ENCODE measurements around the gene NFATC4. TPM values are rescaled to one million over a fixed set of nuclear protein-coding genes. Genes with fewer than 3 reads are reported as not detected.

The NFATC4 gene
- 56.5 and 76.4 TPM in 2 replicates for total RNA-seq

GRCh38 chr14:24367514-24368211 is at the start of gene NFATC4:
Gene NFATC4 (plus strand): TSS chr14:24368184. CDS start chr14:24368341, 157 bp downstream.

DNA sequence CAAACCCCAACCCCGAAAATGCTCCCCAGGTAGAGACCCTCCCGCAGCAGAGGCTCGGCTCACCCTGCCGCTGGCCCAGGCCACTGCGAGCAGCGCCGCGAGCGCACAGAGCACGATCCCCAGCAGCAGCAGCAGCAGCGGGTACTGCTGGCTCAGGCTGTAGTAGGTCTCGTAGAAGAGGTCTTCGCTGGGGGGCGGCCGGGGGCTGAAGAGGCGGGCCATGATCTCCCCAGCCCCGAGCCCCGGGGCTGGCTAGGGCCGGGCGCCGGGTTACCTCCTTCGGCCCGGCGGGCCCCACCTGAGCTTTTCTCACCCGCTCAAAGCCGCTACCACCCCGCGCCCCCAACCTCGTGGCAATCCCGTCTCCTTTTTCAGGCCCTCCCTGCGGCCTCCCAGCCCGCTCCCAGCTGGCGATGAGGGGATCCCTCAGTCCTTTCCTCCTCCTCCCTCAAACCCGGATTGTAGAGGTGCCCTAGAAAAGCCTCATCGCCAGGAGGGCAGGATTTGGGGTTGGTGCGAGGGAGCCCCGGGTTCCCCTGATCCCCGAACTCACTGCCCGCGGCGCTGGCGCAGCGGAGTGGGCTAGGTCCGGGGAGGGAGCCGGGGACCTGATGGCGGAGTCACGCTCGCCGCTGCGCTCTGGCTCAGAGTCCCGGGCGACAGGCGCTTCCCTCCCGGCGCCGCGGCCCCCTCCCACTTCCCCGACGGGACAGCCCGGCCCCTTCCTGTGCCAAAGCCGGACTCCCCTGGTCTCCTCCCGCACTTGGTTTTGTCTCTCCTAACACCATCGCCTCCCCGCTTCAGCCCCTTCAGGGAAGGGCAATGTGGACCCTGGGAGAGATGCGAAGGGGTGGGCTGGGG is 33.3 kb upstream of the NFATC4 start, which contains the start of gene ADCY4:
Gene ADCY4 (minus strand): TSS at position 641 of the 861 bp plus-strand sequence. CDS start 419 bp downstream, at position 222.

GRCh38 chr14:24339284-24340151 is 28.5 kb upstream of the NFATC4 start, which contains the start of gene RIPK3:
Gene RIPK3 (minus strand): TSS chr14:24339991. CDS start chr14:24339826, 165 bp downstream.

DNA sequence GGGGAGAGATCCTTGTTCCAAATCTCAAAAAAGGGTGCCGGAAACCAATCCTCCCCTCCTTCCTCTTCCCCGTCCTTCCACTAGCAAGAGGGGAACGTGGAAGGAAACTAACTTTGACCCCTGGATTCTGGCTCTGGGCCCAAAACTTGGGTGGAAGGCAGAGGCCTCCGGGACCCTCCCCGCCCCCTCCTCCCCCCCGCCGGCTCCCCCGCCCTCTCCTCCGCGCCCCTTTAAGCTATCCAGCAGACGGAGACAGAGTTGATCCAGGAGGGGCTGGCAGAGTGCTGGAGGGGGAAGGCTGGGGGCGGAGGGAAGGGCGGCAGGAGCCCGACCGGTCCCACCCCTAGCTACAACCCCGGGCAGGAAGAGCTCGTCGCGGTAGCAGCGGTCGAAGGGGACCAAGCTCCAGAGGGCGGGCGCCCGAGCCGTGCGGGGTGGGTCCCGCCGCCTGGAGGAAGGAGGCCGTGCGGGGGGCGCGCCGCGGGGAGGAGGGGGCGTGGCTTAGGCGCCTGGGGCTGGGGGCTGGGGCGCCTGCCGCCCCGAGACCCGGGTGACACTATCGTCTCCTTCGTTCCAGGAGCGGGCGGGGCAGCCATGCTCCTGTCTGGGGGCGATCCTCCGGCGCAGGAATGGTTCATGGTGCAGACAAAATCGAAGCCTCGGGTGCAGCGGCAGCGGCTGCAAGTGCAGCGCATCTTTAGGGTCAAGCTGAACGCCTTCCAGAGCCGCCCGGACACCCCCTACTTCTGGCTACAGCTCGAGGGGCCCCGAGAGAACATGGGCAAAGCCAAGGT is 30.9 kb downstream of the NFATC4 start, which contains the start of gene NYNRIN:
Gene NYNRIN (plus strand): TSS at position 351 of the 794 bp plus-strand sequence. CDS start 244 bp downstream, at position 595.

Other genes starting within 250 kb of the NFATC4 start
- 0.20 TPM in 2 replicates for gene FITM1, start 237.5 kb upstream of the NFATC4 start, total RNA-seq
- gene PSME1, start 232.0 kb upstream of the NFATC4 start, total RNA-seq, result 87.2 and 96.2 TPM in 2 replicates
- 11.4 and 14.0 TPM in 2 replicates for gene EMC9, start 226.6 kb upstream of the NFATC4 start, total RNA-seq
- 58.8 and 64.5 TPM in 2 replicates for gene PSME2, start 221.6 kb upstream of the NFATC4 start, total RNA-seq
- gene RNF31, start 220.7 kb upstream of the NFATC4 start, total RNA-seq, result 26.7 and 35.1 TPM in 2 replicates
- 54.0 and 57.1 TPM in 2 replicates for gene IRF9, start 206.9 kb upstream of the NFATC4 start, total RNA-seq
- 0.65 and 1.2 TPM in 2 replicates for gene REC8, start 196.1 kb upstream of the NFATC4 start, total RNA-seq
- gene IPO4, start 179.4 kb upstream of the NFATC4 start, total RNA-seq, result 42.3 and 84.2 TPM in 2 replicates
- gene TM9SF1, start 172.7 kb upstream of the NFATC4 start, total RNA-seq, result 102 and 113 TPM in 2 replicates
- gene TSSK4, start 162.5 kb upstream of the NFATC4 start, total RNA-seq, result 0.07 and 0.53 TPM in 2 replicates
- 21.8 and 24.1 TPM in 2 replicates for gene CHMP4A, start 154.7 kb upstream of the NFATC4 start, total RNA-seq
- gene MDP1, start 152.1 kb upstream of the NFATC4 start, total RNA-seq, result 14.8 and 15.4 TPM in 2 replicates
- 122 and 125 TPM in 2 replicates for gene NEDD8, start 135.8 kb upstream of the NFATC4 start, total RNA-seq
- gene GMPR2, start 135.3 kb upstream of the NFATC4 start, total RNA-seq, result 88.9 and 107 TPM in 2 replicates
- gene TINF2, start 125.6 kb upstream of the NFATC4 start, total RNA-seq, result 55.0 and 55.8 TPM in 2 replicates
- 0.65 and 1.5 TPM in 2 replicates for gene TGM1, start 105.0 kb upstream of the NFATC4 start, total RNA-seq
- 22.6 and 33.2 TPM in 2 replicates for gene RABGGTA, start 96.6 kb upstream of the NFATC4 start, total RNA-seq
- gene DHRS1, start 68.4 kb upstream of the NFATC4 start, total RNA-seq, result 12.9 and 29.0 TPM in 2 replicates
- gene NOP9, start 68.3 kb upstream of the NFATC4 start, total RNA-seq, result 21.2 and 28.0 TPM in 2 replicates
- gene CIDEB, start 60.2 kb upstream of the NFATC4 start, total RNA-seq, result 1.6 and 2.3 TPM in 2 replicates
- 3.0 and 4.8 TPM in 2 replicates for gene LTB4R2, start 58.0 kb upstream of the NFATC4 start, total RNA-seq
- gene LTB4R, start 56.7 kb upstream of the NFATC4 start, total RNA-seq, result 1.9 and 2.7 TPM in 2 replicates
- 3.3 and 4.9 TPM in 2 replicates for gene ADCY4, start 33.1 kb upstream of the NFATC4 start, total RNA-seq
- gene RIPK3, start 28.2 kb upstream of the NFATC4 start, total RNA-seq, result 0.26 TPM in 1 of 2 replicates, not detected in the other
- gene NYNRIN, start 30.8 kb downstream of the NFATC4 start, total RNA-seq, result 6.9 and 16.7 TPM in 2 replicates
- 3.5 and 4.2 TPM in 2 replicates for gene CBLN3, start 61.5 kb downstream of the NFATC4 start, total RNA-seq
- 66.7 and 68.0 TPM in 2 replicates for gene KHNYN, start 61.8 kb downstream of the NFATC4 start, total RNA-seq
- 10.2 and 11.8 TPM in 2 replicates for gene SDR39U1, start 74.6 kb downstream of the NFATC4 start, total RNA-seq
- gene CMA1, start 140.1 kb downstream of the NFATC4 start, total RNA-seq, result not detected in 2 replicates
- gene CTSG, start 208.1 kb downstream of the NFATC4 start, total RNA-seq, result not detected in 2 replicates
- gene GZMH, start 241.5 kb downstream of the NFATC4 start, total RNA-seq, result not detected in 2 replicates

All from smooth muscle cell of the pulmonary artery (primary cell).